ENCODE results near the gene UNK.

- TF ChIP-seq CTCF (IDR thresholded peaks at IDR 0.05), result no peak
- TF ChIP-seq POLR2AphosphoS5 (IDR thresholded peaks at IDR 0.05), result peak in 1 of 4 donors; percentile 13
- no peak for TF ChIP-seq POLR2A (IDR thresholded peaks at IDR 0.05)
- no peak for TF ChIP-seq EP300 (IDR thresholded peaks at IDR 0.05)
Measured at GRCh38 chr17:75849724-75850123, 65.1 kb downstream of the UNK start.

Measured in sigmoid colon (tissue), 4 donors.